Measurements from ENCODE around the gene FRMD5. TPM values are rescaled to one million over a fixed set of nuclear protein-coding genes. Genes with fewer than 3 reads are reported as not detected.

FRMD5 gene
- total RNA-seq, 1 donor from 2014 or later, result 0.49 TPM

- no peaks in the 10 kb centered on the region for H3K9me3 ChIP-seq
- H3K4me1 ChIP-seq, result no peaks in the 10 kb centered on the region
- TF ChIP-seq POLR2A (IDR thresholded peaks at IDR 0.05), result no peak
- TF ChIP-seq POLR2AphosphoS5 (IDR thresholded peaks at IDR 0.05; ENCODE audit: insufficient read depth in 1 of 2, low read depth in 1 of 2), result no peak
- TF ChIP-seq CTCF (IDR thresholded peaks at IDR 0.05), result no peak
- H3K36me3 ChIP-seq, result no peaks in the 10 kb centered on the region
- no peak overlapping the region for H3K27ac ChIP-seq
- intact Hi-C loops (cut with DNase I), result no loop called here
- DNase-seq (ENCODE audit: extremely low spot score in 2 of 2), result no peak
- no peak overlapping the region for H3K4me3 ChIP-seq
- no peaks in the 10 kb centered on the region for H3K27me3 ChIP-seq
These were observed 107.2 kb downstream of the FRMD5 start for GRCh38 chr15:44087578-44088465.

- Histone ChIP-seq H3K4me1 (no peaks in the 10 kb centered on the region), H3K36me3 (no peaks in the 10 kb centered on the region), H3K4me3 (no peak overlapping the region), H3K27ac (no peak overlapping the region), H3K9me3 (no peaks in the 10 kb centered on the region), H3K27me3 (no peaks in the 10 kb centered on the region)
- TF ChIP-seq CTCF (IDR thresholded peaks at IDR 0.05) (no peak), POLR2AphosphoS5 (IDR thresholded peaks at IDR 0.05; ENCODE audit: insufficient read depth in 1 of 2, low read depth in 1 of 2) (no peak), POLR2A (IDR thresholded peaks at IDR 0.05) (no peak)
- DNase-seq (ENCODE audit: extremely low spot score in 2 of 2), result no peak
- intact Hi-C loops (cut with DNase I), result no loop called here
These were observed 110.3 kb downstream of the FRMD5 start for GRCh38 chr15:44084770-44085169.

- no peaks in the 10 kb centered on the region for H3K36me3 ChIP-seq
- no peaks in the 10 kb centered on the region for H3K9me3 ChIP-seq
- no peak for TF ChIP-seq POLR2A (IDR thresholded peaks at IDR 0.05)
- no peak for TF ChIP-seq CTCF (IDR thresholded peaks at IDR 0.05)
- TF ChIP-seq POLR2AphosphoS5 (IDR thresholded peaks at IDR 0.05; ENCODE audit: insufficient read depth in 1 of 2, low read depth in 1 of 2), result no peak
- DNase-seq (ENCODE audit: extremely low spot score in 2 of 2), result no peak
- no peaks in the 10 kb centered on the region for H3K4me1 ChIP-seq
- intact Hi-C loops (cut with DNase I), result no loop called here
- H3K27me3 ChIP-seq, result no peaks in the 10 kb centered on the region
- H3K27ac ChIP-seq, result no peak overlapping the region
- H3K4me3 ChIP-seq, result no peak overlapping the region
These were observed 110.9 kb downstream of the FRMD5 start for GRCh38 chr15:44084171-44084570.

- intact Hi-C loops (cut with DNase I), result no loop called here
- H3K27me3 ChIP-seq, result no peaks in the 10 kb centered on the region
- TF ChIP-seq POLR2AphosphoS5 (IDR thresholded peaks at IDR 0.05; ENCODE audit: insufficient read depth in 1 of 2, low read depth in 1 of 2), result no peak
- TF ChIP-seq CTCF (IDR thresholded peaks at IDR 0.05), result no peak
- TF ChIP-seq POLR2A (IDR thresholded peaks at IDR 0.05), result no peak
- no peak overlapping the region for H3K4me3 ChIP-seq
- H3K36me3 ChIP-seq, result no peaks in the 10 kb centered on the region
- no peaks in the 10 kb centered on the region for H3K9me3 ChIP-seq
- no peaks in the 10 kb centered on the region for H3K4me1 ChIP-seq
- DNase-seq (ENCODE audit: extremely low spot score in 2 of 2), result no peak
- no peak overlapping the region for H3K27ac ChIP-seq
These were observed 112.4 kb downstream of the FRMD5 start for GRCh38 chr15:44082558-44083157.
